NCI-H345 (cell line): ENCODE data around the gene EFCAB13.
"Not testable (repeated sequence)": the region's sequence is repeated elsewhere in the genome, so short reads cannot be mapped to it uniquely, and the experiment has no call there.

Experiments
- DNase-seq: peaks from one replicate; lab custom pipeline; 2025; lab: John Stamatoyannopoulos, UW

The EFCAB13 gene

GRCh38 chr17:47325176-47325575 is 1.4 kb downstream of the EFCAB13 start:
- no peak for DNase-seq

- no peak for DNase-seq
Measured at GRCh38 chr17:47330548-47330947, 6.8 kb downstream of the EFCAB13 start.

DNA sequence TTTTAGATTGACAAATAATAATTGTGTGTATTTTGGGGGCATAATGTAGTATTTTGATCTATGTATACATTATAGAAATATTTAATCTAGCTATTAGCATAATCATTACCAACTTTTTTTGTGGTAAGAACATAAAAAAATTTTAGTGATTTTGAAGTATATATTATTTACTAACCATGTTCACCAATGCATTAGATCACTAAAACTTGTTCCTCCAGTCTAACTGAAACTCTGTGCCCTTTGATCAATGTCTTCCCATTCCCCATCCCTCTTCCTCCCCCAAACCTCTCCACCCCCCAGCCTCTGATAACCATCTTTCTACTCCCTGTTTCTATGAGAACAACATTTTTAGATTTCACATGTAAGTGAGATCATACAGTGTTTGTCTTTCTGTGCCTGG is 8.5 kb downstream of the EFCAB13 start:
- no peak for DNase-seq

DNA sequence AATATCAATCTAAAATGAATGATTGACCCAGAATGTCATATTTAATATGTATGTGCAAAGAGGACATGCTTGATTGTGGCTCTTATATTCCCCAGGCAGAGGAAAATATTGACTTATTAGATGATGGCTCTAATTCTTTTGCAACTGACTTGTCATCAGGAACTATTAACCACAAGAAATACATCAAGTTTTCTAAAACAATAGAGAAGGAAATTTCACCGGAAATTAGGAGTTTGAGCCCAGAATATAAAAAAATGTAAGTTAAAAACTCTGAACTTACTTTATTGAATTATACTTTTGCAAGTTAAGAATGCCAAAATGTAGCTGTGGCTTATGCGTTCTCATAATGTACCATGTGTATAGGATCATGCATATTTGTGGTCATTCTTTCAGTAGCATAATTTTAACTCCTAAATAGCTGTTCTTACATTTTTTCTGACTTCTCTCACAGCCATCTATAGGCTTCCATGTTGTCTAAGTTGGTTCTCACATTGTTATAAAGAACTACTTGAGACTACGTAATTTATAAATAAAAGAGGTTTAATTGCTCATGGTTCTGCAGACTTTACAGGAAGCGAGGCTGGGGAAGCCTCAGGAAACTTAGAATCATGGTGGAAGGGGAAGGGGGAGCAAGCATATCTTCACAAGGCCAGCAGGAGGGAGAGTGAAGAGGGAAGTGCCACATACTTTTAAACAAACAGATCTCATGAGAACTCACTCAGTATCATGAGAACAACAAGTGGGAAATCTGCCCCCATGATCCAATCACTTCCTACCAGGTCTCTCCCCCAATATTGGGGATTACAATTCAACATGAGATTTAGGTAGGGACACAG is 11.6 kb downstream of the EFCAB13 start:
- no peak for DNase-seq

- DNase-seq: no peak
Measured at GRCh38 chr17:47338026-47338425, 14.3 kb downstream of the EFCAB13 start.

DNA sequence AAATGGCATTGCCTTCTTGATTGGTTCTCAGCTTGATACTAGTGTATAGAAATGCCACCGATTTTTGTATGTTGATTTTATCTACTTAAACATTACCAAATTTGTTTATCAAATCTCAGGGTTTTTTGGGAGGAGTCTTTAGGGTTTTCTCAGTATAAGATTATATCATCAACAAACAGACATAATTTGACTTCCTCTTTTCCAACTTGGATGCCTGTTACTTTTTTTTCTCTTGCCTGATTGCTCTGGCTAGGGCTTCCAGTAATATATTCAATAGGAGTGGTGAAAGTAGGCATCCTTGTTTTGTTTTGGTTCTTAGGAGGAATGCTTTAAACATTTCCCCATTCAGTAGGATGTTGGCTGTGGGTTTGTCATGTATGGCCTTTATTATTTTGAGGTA is 29.1 kb downstream of the EFCAB13 start:
- no peak for DNase-seq

- no peak for DNase-seq
Measured at GRCh38 chr17:47358652-47359051, 34.9 kb downstream of the EFCAB13 start.

- DNase-seq: no peak
Measured at GRCh38 chr17:47363171-47363570, 39.4 kb downstream of the EFCAB13 start.

GRCh38 chr17:47367257-47367656 is 43.5 kb downstream of the EFCAB13 start:
- no peak for DNase-seq

DNA sequence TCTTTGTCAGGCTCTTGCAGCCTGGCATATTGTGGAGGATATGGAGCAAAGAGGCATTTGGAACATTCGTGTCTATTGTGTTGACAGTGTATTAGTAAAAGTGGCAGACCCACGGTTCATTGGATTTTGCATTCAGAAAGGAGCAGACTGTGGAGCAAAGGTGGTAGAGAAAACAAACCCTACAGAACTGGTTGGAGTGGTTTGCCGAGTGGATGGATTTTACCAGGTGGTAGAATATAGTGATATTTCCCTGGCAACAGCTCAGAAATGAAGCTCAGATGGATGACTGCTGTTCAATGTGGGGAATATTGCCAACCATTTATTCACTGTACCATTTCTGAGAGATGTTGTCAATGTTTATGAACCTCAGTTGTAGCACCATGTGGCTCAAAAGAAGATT is 44.5 kb downstream of the EFCAB13 start:
- peak; percentile 88 for DNase-seq

DNA sequence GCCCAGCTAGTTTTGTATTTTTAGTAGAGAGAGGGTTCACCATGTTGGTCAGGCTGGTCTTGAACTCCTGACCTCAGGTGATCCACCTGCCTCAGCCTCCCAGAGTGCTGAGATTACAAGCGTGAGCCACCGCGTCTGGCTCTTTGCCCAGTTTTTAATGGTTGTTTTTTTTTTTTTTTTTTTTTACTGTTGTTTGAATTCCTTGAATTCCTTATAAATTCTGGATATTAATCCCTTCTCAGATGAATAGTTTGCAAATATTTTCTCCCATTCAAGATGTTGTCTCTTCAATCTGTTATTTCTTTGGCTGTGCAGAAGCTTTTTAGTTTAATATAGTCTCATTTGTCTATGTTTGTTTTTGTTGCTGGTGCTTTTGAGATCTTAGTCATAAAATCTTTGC is 47.1 kb downstream of the EFCAB13 start:
- not testable (repeated sequence) for DNase-seq

- no peak for DNase-seq
Measured at GRCh38 chr17:47373002-47373401, 49.2 kb downstream of the EFCAB13 start.

- no peak for DNase-seq
Measured at GRCh38 chr17:47376247-47376646, 52.5 kb downstream of the EFCAB13 start.

DNA sequence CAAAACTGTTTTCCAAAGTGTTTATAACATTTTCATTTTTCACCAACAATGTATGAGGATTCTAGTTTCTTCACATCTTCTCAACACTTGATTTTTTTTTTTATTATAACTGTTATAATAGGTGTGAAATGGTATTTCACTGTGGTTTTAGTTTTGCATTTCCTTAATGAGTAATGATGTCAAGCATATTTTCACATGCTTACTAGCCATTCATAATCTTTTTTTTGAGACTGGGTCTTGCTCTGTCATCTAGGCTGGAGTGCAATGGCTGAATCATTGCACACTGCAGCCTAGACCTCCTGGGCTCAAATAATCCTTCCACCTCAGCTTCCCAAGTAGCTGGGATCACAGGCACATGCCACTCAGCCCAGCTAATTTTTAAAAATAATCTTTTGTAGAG is 65.1 kb downstream of the EFCAB13 start:
- no peak for DNase-seq

DNA sequence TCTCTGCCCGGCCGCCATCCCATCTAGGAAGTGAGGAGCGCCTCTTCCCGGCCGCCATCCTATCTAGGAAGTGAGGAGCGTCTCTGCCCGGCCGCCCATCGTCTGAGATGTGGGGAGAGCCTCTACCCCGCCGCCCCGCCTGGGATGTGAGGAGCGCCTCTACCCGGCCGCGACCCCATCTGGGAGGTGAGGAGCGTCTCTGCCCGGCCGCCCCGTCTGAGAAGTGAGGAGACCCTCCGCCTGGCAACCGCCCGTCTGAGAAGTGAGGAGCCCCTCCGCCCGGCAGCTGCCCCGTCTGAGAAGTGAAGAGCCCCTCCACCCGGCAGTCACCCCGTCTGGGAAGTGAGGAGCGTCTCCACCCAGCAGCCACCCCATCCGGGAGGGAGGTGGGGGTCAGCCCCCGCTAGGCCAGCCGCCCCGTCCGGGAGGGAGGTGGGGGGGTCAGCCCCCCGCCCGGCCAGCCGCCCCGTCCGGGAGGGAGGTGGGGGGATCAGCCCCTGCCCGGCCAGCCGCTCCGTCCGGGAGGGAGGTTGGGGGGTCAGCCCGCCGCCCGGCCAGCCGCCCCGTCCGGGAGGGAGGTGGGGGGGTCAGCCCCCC is 73.9 kb downstream of the EFCAB13 start:
- not testable (repeated sequence) for DNase-seq

DNA sequence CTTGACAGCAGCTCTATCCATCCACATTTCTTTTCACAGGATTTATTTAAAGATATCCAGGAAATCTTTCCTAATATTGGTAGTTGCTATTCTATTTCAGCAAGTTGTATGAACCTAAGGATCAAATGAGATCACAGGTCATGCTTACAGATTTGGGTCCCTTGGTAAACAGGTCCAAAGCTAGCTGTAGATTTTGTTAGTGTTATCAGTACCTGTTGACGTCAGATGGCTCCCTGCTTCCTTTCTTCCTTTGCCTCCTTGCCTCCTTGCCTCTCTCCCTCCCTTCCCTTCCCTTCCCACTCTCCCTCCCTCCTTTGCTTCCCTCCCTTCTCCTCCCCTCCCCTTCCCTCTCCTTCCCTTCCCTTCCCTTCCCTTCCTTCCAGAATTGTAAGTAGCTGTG is 76.6 kb downstream of the EFCAB13 start:
- DNase-seq: no peak

DNA sequence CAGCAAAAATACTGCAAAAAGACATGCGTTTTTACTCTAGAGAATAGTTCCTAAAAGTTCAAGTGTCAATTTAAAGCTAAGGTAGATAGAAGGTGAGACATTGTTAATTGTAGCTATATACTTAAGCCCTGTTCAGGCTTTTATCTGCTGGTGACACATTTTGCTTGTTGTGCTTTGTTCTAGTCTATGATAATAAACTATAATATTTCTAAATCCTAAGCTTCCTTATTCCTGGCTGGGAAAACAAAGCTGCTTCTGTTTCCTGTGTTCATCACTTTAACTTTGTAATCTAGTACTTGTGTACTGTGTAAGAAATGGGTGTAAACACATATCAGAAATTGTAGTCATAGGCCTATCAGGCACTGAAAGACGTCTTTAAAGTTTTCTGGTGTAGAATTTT is 77.3 kb downstream of the EFCAB13 start:
- DNase-seq: no peak

- no peak for DNase-seq
Measured at GRCh38 chr17:47404006-47404405, 80.3 kb downstream of the EFCAB13 start.

DNA sequence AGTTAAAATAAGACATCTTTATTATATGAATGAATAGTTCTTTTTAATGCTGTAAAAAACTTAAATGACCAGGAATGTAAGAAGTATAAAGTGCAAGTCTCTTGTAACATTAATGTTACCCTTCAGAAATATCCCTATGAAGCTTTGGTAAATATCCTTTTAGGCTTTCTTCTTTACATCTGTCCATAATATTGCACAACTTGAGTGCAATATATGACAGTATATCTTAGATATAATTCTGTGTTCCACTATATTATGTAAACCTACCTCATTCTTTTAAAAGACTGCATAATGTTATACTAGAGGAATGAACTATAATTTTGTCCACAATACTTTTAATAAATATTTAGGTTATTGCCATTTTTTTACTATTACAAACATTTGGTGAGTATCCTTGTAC is 81.1 kb downstream of the EFCAB13 start:
- no peak for DNase-seq

- no peak for DNase-seq
Measured at GRCh38 chr17:47413872-47414271, 90.1 kb downstream of the EFCAB13 start.

- DNase-seq: no peak
Measured at GRCh38 chr17:47414612-47415011, 90.9 kb downstream of the EFCAB13 start.

DNA sequence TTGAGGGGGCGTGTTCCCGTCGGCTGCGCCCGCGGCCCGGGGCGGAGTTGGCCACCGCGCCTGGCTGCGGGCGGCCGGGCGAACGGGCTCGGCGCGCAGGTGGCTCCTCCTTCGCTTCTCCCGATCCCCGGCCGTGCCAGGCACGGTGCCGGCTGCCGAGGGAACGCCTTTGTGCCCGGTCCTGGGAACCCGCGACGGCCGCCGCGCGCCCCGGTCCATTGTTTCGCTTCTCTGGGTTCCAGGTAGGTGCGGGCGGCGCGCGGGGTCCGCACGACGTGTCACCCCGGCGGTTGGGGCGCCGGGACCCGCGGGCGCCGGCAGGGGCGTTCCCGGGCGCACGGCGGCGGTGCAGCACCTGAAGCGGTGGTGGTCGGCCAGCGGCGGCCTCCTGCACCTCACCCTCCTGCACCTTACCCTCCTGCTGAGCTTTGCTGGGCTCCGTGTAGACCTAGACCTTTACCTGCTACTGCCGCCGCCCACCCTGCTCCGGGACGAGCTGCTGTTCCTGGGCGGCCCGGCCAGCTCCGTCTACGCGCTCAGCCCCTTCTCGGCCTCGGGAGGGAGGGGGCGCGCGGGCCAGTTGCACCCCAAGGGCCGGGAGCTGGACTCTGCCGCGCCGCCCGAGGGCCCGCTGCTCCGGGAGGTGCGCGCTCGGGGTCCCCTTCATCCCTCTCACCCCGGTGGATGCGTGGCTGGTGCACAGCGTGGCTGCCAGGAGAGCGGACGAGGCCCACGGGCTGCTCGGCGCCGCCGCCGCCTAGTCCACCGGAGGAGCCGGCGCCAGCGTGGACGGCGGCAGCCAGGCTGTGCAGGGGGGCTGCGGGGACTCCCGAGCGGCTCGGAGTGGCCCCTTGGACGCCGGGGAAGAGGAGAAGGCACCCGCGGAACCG is 99.9 kb downstream of the EFCAB13 start:
- DNase-seq: peak; percentile 56

DNA sequence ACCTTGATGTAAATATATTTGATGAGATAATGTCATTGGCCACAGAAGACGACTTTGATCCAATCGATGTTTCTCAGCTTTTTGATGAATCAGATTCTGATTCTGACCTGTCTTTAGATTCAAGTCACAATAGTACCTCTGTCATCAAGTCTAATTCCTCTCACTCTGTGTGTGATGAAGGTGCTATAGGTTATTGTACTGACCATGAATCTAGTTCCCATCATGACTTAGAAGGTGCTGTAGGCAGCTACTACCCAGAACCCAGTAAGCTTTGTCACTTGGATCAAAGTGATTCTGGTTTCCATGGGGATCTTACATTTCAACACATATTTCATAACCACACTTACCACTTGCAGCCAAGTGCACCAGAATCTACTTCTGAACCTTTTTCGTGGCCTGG is 101.5 kb downstream of the EFCAB13 start:
- not testable (repeated sequence) for DNase-seq
